ENCODE data around the gene EEF2K. TPM values are rescaled to one million over a fixed set of nuclear protein-coding genes. Genes with fewer than 3 reads are reported as not detected.

The EEF2K gene
- total and polyA plus RNA-seq, 2 of the 13 experiments (the other 11 are each of a cell fraction or from before 2014, with no cell fraction given): 22.0 to 23.8 TPM

DNA sequence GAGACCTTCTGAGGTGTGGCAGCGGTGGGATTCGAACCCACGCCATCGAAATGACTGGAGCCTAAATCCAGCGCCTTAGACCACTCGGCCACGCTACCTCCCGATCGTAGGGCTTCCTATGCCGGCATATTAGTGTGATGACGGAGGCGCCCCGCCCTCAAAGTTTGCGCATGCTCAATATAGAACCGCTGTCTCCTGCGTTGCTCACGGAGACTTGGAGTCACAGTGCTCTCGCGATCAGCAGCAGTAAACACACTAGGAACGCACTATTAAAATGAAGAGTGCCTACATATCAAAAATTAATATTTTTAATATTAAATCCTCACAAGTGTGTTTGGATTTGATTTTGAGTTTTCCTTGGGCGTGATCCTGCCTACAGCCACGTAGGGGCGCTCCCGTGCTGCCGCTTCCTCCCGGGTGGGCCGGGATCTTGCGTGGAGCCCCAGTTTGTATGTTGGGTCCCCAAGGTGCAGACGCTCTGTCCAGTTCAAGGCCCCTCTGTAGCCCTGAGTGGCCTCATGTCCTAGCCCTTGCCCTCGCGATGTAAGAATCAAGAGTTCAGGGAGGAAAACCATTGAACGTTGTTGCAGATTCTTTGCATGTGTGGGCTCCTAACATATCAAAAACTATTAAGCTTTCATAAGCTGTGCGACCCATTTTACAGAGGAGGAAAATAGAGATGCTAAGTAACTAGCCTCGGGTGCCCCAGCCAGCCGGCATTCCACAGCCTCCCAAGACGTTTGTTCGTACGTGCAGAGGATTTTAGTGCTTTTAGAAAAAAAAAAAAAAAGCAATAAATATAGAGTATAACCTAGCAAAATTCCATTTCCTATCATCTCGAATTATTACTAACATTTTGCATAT lies 10.2 kb upstream of the EEF2K start (continued):
- TF ChIP-seq, protein P1, sequence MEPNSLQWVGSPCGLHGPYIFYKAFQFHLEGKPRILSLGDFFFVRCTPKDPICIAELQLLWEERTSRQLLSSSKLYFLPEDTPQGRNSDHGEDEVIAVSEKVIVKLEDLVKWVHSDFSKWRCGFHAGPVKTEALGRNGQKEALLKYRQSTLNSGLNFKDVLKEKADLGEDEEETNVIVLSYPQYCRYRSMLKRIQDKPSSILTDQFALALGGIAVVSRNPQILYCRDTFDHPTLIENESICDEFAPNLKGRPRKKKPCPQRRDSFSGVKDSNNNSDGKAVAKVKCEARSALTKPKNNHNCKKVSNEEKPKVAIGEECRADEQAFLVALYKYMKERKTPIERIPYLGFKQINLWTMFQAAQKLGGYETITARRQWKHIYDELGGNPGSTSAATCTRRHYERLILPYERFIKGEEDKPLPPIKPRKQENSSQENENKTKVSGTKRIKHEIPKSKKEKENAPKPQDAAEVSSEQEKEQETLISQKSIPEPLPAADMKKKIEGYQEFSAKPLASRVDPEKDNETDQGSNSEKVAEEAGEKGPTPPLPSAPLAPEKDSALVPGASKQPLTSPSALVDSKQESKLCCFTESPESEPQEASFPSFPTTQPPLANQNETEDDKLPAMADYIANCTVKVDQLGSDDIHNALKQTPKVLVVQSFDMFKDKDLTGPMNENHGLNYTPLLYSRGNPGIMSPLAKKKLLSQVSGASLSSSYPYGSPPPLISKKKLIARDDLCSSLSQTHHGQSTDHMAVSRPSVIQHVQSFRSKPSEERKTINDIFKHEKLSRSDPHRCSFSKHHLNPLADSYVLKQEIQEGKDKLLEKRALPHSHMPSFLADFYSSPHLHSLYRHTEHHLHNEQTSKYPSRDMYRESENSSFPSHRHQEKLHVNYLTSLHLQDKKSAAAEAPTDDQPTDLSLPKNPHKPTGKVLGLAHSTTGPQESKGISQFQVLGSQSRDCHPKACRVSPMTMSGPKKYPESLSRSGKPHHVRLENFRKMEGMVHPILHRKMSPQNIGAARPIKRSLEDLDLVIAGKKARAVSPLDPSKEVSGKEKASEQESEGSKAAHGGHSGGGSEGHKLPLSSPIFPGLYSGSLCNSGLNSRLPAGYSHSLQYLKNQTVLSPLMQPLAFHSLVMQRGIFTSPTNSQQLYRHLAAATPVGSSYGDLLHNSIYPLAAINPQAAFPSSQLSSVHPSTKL (CRISPR knock-in tag; IDR thresholded peaks at IDR 0.05): peak; percentile 74; the same call in 1 of the 2 replicates
- TF ChIP-seq JARID2 (CRISPR knock-in tag; IDR thresholded peaks at IDR 0.05; ENCODE audit: insufficient replicate concordance): peak; percentile 91
- no peak for TF ChIP-seq TEAD2 (CRISPR knock-in tag; IDR thresholded peaks at IDR 0.05)
- TF ChIP-seq ISL2 (CRISPR knock-in tag; IDR thresholded peaks at IDR 0.05): peak; percentile 79
- TF ChIP-seq U2AF2 (IDR thresholded peaks at IDR 0.05; ENCODE audit: low read depth, low read length): no peak
- peak; percentile 68 for TF ChIP-seq CREB1 (IDR thresholded peaks at IDR 0.05)
- TF ChIP-seq CREB1 (CRISPR knock-in tag; IDR thresholded peaks at IDR 0.05): no peak
- TF ChIP-seq, protein P2, sequence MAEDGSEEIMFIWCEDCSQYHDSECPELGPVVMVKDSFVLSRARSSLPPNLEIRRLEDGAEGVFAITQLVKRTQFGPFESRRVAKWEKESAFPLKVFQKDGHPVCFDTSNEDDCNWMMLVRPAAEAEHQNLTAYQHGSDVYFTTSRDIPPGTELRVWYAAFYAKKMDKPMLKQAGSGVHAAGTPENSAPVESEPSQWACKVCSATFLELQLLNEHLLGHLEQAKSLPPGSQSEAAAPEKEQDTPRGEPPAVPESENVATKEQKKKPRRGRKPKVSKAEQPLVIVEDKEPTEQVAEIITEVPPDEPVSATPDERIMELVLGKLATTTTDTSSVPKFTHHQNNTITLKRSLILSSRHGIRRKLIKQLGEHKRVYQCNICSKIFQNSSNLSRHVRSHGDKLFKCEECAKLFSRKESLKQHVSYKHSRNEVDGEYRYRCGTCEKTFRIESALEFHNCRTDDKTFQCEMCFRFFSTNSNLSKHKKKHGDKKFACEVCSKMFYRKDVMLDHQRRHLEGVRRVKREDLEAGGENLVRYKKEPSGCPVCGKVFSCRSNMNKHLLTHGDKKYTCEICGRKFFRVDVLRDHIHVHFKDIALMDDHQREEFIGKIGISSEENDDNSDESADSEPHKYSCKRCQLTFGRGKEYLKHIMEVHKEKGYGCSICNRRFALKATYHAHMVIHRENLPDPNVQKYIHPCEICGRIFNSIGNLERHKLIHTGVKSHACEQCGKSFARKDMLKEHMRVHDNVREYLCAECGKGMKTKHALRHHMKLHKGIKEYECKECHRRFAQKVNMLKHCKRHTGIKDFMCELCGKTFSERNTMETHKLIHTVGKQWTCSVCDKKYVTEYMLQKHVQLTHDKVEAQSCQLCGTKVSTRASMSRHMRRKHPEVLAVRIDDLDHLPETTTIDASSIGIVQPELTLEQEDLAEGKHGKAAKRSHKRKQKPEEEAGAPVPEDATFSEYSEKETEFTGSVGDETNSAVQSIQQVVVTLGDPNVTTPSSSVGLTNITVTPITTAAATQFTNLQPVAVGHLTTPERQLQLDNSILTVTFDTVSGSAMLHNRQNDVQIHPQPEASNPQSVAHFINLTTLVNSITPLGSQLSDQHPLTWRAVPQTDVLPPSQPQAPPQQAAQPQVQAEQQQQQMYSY (CRISPR knock-in tag; IDR thresholded peaks at IDR 0.05): 0 out of 2 replicates have a peak, but pooled peaks have one; percentile 22
- TF ChIP-seq ZNF629 (CRISPR knock-in tag; conservative IDR thresholded peaks at IDR 0.05): peak; percentile 99
- TF ChIP-seq, protein P3, sequence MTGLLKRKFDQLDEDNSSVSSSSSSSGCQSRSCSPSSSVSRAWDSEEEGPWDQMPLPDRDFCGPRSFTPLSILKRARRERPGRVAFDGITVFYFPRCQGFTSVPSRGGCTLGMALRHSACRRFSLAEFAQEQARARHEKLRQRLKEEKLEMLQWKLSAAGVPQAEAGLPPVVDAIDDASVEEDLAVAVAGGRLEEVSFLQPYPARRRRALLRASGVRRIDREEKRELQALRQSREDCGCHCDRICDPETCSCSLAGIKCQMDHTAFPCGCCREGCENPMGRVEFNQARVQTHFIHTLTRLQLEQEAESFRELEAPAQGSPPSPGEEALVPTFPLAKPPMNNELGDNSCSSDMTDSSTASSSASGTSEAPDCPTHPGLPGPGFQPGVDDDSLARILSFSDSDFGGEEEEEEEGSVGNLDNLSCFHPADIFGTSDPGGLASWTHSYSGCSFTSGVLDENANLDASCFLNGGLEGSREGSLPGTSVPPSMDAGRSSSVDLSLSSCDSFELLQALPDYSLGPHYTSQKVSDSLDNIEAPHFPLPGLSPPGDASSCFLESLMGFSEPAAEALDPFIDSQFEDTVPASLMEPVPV (CRISPR knock-in tag; IDR thresholded peaks at IDR 0.05): peak; percentile 93; the same call in 1 of the 2 replicates
- peak; percentile 36 for TF ChIP-seq MYC (CRISPR knock-in tag; IDR thresholded peaks at IDR 0.05; ENCODE audit: borderline replicate concordance)
- TF ChIP-seq ZNF598 (CRISPR knock-in tag; IDR thresholded peaks at IDR 0.05; ENCODE audit: borderline replicate concordance): peak; percentile 45; the same call in 1 of the 2 replicates
- no peak for TF ChIP-seq SNAPC2 (CRISPR knock-in tag; IDR thresholded peaks at IDR 0.05)
- TF ChIP-seq, protein P4, sequence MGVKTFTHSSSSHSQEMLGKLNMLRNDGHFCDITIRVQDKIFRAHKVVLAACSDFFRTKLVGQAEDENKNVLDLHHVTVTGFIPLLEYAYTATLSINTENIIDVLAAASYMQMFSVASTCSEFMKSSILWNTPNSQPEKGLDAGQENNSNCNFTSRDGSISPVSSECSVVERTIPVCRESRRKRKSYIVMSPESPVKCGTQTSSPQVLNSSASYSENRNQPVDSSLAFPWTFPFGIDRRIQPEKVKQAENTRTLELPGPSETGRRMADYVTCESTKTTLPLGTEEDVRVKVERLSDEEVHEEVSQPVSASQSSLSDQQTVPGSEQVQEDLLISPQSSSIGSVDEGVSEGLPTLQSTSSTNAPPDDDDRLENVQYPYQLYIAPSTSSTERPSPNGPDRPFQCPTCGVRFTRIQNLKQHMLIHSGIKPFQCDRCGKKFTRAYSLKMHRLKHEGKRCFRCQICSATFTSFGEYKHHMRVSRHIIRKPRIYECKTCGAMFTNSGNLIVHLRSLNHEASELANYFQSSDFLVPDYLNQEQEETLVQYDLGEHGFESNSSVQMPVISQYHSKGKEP (CRISPR knock-in tag; IDR thresholded peaks at IDR 0.05): 0 out of 2 replicates have a peak, but pooled peaks have one; percentile 36
- TF ChIP-seq PAX8 (CRISPR knock-in tag; IDR thresholded peaks at IDR 0.05; ENCODE audit: borderline replicate concordance): no peak
- TF ChIP-seq, protein P5, sequence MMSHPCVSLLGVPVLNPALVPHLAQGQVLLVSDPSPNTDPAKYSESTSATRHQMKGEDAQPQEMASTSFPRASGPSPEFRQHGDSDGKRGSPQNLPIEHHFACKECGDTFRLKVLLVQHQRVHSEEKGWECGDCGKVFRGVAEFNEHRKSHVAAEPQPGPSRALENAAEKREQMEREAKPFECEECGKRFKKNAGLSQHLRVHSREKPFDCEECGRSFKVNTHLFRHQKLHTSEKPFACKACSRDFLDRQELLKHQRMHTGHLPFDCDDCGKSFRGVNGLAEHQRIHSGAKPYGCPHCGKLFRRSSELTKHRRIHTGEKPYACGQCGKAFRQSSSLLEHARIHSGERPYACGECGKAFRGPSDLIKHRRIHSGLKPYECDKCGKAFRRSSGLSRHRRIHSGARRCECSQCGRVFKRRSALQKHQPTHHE (CRISPR knock-in tag; IDR thresholded peaks at IDR 0.05; ENCODE audit: borderline replicate concordance): 0 out of 2 replicates have a peak, but pooled peaks have one; percentile 72

All from HepG2 (cell line).